SH-SY5Y (cell line): ENCODE measurements around the gene GJA1.

Experiments used
- GATA2 ChIP-seq: IDR thresholded peaks from 2 replicates; pipeline ENCODE4 v1.6.1; 2011; ENCODE audit warnings: mild to moderate bottlenecking, low read depth, low read length
- GATA3 ChIP-seq: IDR thresholded peaks from 2 replicates; pipeline ENCODE4 v1.6.1; 2011; ENCODE audit warnings: low read depth, mild to moderate bottlenecking, low read length, moderate library complexity

DNA sequence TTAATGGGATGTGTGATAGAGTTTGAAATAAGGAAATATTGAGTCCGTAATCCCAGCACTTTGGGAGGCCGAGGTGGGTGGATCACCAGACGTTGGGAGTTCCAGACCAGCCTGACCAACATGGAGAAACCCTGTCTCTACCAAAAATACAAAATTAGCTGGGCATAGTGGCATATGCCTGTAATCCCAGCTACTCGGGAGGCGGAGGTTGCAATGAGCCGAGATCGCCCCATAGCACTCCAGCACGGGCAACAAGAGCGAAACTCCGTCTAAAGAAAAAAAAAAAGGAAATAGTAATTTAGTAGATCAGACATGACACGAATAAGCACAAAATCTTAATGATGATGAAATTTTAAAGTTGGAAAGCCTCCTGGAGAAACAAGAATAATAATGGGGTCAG, 14.8 kb downstream of the GJA1 start:
- TF ChIP-seq GATA2 (no peak), GATA3 (no peak)
